Neural cell (in vitro differentiated cells): ENCODE measurements around the gene EFCAB6. TPM values are rescaled to one million over a fixed set of nuclear protein-coding genes. Genes with fewer than 3 reads are reported as not detected.

ENCODE experiments used
- H2AFZ ChIP-seq: fragments of 200-600, 300-800 bp; sonication (generic), shearing (Covaris generic); 2 replicates; pipeline ENCODE4 v1.6.0; 2014; ENCODE audit warnings: low read depth, mild to moderate bottlenecking, antibody characterized with exemption, low read length, moderate library complexity
- H3F3A ChIP-seq: fragments of 200-600 bp; shearing (Covaris generic); 2 replicates; pipeline ENCODE4 v1.6.1; 2016; ENCODE audit warnings: mild to moderate bottlenecking, moderate library complexity, mixed read lengths, antibody characterized with exemption, low read length; ENCODE audit not compliant: insufficient read depth, poor library complexity, severe bottlenecking
- H3K27ac ChIP-seq: fragments of 200-600, 300-800 bp; sonication (generic), shearing (Covaris generic); 2 replicates; pipeline ENCODE4 v1.5.1; 2014; ENCODE audit warnings: mild to moderate bottlenecking, low read length, moderate library complexity
- H3K27me3 ChIP-seq: fragments of 300-800, 200-600 bp; sonication (generic), shearing (Covaris generic); 2 replicates; pipeline ENCODE4 v1.6.0; 2014; ENCODE audit warnings: mild to moderate bottlenecking, low read depth, low read length, moderate library complexity; ENCODE audit not compliant: insufficient read depth
- H3K36me3 ChIP-seq: fragments of 300-800, 200-600 bp; sonication (generic), shearing (Covaris generic); 2 replicates; pipeline ENCODE4 v1.5.1; 2014; ENCODE audit warnings: mild to moderate bottlenecking, antibody characterized with exemption, low read length, moderate library complexity; ENCODE audit not compliant: insufficient read depth
- H3K4me2 ChIP-seq: fragments of 300-800, 200-600 bp; sonication (generic), shearing (Covaris generic); 2 replicates; pipeline ENCODE4 v1.6.0; 2014; ENCODE audit warnings: mild to moderate bottlenecking, low read length
- H3K4me3 ChIP-seq: fragments of 300-800, 200-600 bp; sonication (generic), shearing (Covaris generic); 2 replicates; pipeline ENCODE4 v1.5.1; 2014; ENCODE audit warnings: mild to moderate bottlenecking, low read length, moderate library complexity
- H3K79me2 ChIP-seq: fragments of 200-600 bp; shearing (Covaris generic); replicated peaks from 2 replicates; pipeline ENCODE4 v1.6.0; 2014; ENCODE audit warnings: mild to moderate bottlenecking, low read length, moderate library complexity; ENCODE audit not compliant: insufficient read depth
- H3K9ac ChIP-seq: fragments of 300-800, 200-600 bp; sonication (generic), shearing (Covaris generic); 2 replicates; pipeline ENCODE4 v1.6.1; 2016; ENCODE audit warnings: mild to moderate bottlenecking, low read length, mixed read lengths
- H3K9me2 ChIP-seq: fragments of 200-600 bp; shearing (Covaris generic); 2 replicates; pipeline ENCODE4 v1.6.1; 2016; ENCODE audit warnings: mild to moderate bottlenecking, low read length, mixed read lengths; ENCODE audit not compliant: insufficient read depth
- H3K9me3 ChIP-seq: fragments of 200-600, 300-800 bp; sonication (generic), shearing (Covaris generic); 2 replicates; pipeline ENCODE4 v1.6.1; 2016; ENCODE audit warnings: mild to moderate bottlenecking, mixed run types, low read length, moderate library complexity, mixed read lengths
- H4K20me1 ChIP-seq: fragments of 200-600 bp; shearing (Covaris generic); 2 replicates; pipeline ENCODE4 v1.6.1; 2016; ENCODE audit warnings: mild to moderate bottlenecking, mixed run types; ENCODE audit not compliant: insufficient read depth
- EP300 ChIP-seq: fragments of 450-650 bp; conservative IDR thresholded peaks from 2 replicates; pipeline ENCODE4 v1.6.1; 2014; ENCODE audit warnings: antibody characterized with exemption, mild to moderate bottlenecking, moderate library complexity; ENCODE audit not compliant: poor library complexity, severe bottlenecking
- EZH2 ChIP-seq: fragments of 200-600, 300-800 bp; shearing (Covaris generic), sonication (generic); IDR thresholded peaks from 2 replicates; pipeline ENCODE4 v1.6.1; 2014; ENCODE audit warnings: antibody characterized with exemption, low read length, borderline replicate concordance, mild to moderate bottlenecking; ENCODE audit not compliant: insufficient read depth, poor library complexity, severe bottlenecking
- MXI1 ChIP-seq: fragments of 450-650 bp; conservative IDR thresholded peaks from 2 replicates; pipeline ENCODE4 v1.6.1; 2014; ENCODE audit warnings: antibody characterized with exemption, mild to moderate bottlenecking; ENCODE audit not compliant: poor library complexity, severe bottlenecking
- POLR2AphosphoS5 ChIP-seq: IDR thresholded peaks from 2 replicates; pipeline ENCODE4 v1.6.1; 2012
- RAD21 ChIP-seq: fragments of 450-650 bp; conservative IDR thresholded peaks from 2 replicates; pipeline ENCODE4 v1.6.1; 2014; ENCODE audit warnings: antibody characterized with exemption, mild to moderate bottlenecking, moderate library complexity
- SMC3 ChIP-seq: fragments of 450-650 bp; conservative IDR thresholded peaks from 2 replicates; pipeline ENCODE4 v1.6.1; 2014; ENCODE audit warnings: antibody characterized with exemption, mild to moderate bottlenecking, moderate library complexity; ENCODE audit not compliant: poor library complexity
- TAF1 ChIP-seq: IDR thresholded peaks from 2 replicates; pipeline ENCODE4 v1.6.1; 2012; ENCODE audit warnings: low read depth
- polyA plus RNA-seq: library from polyadenylated mRNA; depleted of rRNA; stranded (reverse); fragments of >200 nt; gene quantifications from 2 replicates; pipeline ENCODE4 v1.2.3, GENCODE V29; 2014
- TF ChIP-seq, protein P1 (sequence below): IDR thresholded peaks from 2 replicates; pipeline ENCODE4 v1.6.1; 2012; ENCODE audit warnings: borderline replicate concordance
- TF ChIP-seq, protein P2 (sequence below): fragments of 450-650 bp; IDR thresholded peaks from 2 replicates; pipeline ENCODE4 v1.5.1; 2014; ENCODE audit warnings: antibody characterized with exemption, mild to moderate bottlenecking, moderate library complexity; ENCODE audit not compliant: poor library complexity, severe bottlenecking

The EFCAB6 gene
- polyA plus RNA-seq, 1 donor from 2014 or later: 1.4 TPM

DNA sequence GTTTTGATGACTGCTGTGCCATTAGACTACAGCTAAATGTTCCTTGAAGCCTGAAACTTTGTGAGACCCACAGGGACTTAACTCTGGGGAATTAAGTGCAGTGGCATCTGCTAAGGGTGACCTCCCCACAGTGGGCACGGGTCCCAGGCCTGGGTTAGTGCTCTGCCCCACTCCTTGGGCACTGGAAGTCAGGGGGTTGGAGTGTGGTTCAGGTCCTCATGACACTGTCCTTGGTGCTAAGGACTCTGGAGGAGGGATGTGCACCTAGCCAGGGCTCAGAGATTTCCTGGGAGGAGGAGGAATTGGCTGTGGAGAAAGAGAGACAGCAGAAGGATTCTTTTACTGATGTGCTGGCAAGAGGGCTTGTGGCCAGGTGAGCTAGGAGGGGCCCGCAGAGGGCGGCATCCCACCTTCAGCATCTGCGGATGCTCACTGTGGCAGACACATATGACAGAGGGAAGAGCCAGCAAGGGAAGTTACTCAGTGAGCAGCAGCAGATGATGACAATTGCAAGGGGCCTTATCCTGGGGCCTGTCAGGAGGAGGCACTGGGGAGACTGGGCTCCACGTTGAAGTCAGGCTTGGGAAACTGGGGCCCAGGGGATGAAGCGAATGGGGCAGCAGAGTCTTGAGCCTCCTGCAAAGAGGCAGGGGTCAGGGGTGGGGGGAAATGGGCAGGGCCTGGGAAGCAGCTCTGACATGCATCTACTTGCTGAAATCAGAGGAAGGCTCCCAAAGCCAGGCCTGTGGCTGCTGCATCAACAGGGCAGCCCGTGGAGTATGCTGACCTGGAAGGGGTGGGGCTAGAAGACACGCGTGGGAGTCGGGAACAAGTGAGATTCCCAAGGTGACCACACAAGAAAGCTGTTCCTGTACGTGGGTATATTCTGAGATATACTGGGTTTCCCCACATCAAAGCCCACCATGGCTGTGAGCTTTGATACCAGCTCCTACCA lies 256.3 kb downstream of the EFCAB6 start:
- Histone ChIP-seq H3K9me3 (peaks cover 5% of the 10 kb centered on the region), H4K20me1 (no peaks in the 10 kb centered on the region), H3F3A (no peaks in the 10 kb centered on the region), H3K27ac (no peak overlapping the region), H3K4me2 (no peak overlapping the region), H3K27me3 (no peaks in the 10 kb centered on the region), H3K36me3 (no peaks in the 10 kb centered on the region), H3K9me2 (no peaks in the 10 kb centered on the region), H2AFZ (no peak overlapping the region), H3K9ac (no peak overlapping the region), H3K79me2 (no peaks in the 10 kb centered on the region), H3K4me3 (no peak overlapping the region)
- TF ChIP-seq TAF1 (no peak), POLR2AphosphoS5 (no peak), MXI1 (no peak), EP300 (no peak), EZH2 (no peak), RAD21 (no peak), SMC3 (no peak)
- TF ChIP-seq, protein P1, sequence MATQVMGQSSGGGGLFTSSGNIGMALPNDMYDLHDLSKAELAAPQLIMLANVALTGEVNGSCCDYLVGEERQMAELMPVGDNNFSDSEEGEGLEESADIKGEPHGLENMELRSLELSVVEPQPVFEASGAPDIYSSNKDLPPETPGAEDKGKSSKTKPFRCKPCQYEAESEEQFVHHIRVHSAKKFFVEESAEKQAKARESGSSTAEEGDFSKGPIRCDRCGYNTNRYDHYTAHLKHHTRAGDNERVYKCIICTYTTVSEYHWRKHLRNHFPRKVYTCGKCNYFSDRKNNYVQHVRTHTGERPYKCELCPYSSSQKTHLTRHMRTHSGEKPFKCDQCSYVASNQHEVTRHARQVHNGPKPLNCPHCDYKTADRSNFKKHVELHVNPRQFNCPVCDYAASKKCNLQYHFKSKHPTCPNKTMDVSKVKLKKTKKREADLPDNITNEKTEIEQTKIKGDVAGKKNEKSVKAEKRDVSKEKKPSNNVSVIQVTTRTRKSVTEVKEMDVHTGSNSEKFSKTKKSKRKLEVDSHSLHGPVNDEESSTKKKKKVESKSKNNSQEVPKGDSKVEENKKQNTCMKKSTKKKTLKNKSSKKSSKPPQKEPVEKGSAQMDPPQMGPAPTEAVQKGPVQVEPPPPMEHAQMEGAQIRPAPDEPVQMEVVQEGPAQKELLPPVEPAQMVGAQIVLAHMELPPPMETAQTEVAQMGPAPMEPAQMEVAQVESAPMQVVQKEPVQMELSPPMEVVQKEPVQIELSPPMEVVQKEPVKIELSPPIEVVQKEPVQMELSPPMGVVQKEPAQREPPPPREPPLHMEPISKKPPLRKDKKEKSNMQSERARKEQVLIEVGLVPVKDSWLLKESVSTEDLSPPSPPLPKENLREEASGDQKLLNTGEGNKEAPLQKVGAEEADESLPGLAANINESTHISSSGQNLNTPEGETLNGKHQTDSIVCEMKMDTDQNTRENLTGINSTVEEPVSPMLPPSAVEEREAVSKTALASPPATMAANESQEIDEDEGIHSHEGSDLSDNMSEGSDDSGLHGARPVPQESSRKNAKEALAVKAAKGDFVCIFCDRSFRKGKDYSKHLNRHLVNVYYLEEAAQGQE: no peak
- TF ChIP-seq, protein P2, sequence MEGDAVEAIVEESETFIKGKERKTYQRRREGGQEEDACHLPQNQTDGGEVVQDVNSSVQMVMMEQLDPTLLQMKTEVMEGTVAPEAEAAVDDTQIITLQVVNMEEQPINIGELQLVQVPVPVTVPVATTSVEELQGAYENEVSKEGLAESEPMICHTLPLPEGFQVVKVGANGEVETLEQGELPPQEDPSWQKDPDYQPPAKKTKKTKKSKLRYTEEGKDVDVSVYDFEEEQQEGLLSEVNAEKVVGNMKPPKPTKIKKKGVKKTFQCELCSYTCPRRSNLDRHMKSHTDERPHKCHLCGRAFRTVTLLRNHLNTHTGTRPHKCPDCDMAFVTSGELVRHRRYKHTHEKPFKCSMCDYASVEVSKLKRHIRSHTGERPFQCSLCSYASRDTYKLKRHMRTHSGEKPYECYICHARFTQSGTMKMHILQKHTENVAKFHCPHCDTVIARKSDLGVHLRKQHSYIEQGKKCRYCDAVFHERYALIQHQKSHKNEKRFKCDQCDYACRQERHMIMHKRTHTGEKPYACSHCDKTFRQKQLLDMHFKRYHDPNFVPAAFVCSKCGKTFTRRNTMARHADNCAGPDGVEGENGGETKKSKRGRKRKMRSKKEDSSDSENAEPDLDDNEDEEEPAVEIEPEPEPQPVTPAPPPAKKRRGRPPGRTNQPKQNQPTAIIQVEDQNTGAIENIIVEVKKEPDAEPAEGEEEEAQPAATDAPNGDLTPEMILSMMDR: no peak

DNA sequence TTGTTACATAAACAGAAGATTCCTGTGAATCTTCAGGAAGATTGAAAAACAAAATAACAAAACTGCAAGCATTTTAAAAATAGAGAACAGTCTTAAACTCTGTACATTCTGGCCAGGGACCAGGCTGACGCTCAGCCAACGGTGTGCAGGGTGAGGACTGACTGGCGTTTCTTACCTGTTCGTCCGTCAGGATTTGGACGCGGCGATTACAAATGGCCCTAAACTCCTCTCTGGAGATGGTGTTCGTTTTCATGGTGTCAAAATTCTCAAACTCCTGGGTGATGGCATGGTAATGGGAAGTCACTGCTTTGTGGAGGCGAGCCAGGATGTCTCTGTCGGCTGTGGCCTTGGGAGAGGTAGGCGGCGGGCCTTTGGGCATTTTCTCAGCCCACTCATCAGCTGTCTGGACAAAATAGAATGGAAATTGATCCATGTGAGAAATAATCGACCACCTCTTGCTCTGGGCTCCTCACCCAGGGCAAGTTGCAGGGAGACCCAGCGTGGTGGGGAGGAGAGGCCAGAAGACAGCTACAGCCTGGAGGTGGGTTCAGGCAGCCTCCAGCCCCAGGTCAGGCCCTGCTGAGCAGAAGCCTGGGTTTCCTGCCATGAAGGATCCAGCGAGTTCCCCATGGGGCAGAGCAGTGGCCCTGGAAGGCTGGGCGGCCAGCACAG lies 257.3 kb downstream of the EFCAB6 start:
- no peaks in the 10 kb centered on the region for H3F3A ChIP-seq
- no peaks in the 10 kb centered on the region for H3K9me2 ChIP-seq
- no peaks in the 10 kb centered on the region for H3K27me3 ChIP-seq
- H3K4me3 ChIP-seq: no peak overlapping the region
- H3K36me3 ChIP-seq: no peaks in the 10 kb centered on the region
- no peak for TF ChIP-seq MXI1
- no peak for TF ChIP-seq RAD21
- TF ChIP-seq POLR2AphosphoS5: no peak
- TF ChIP-seq TAF1: no peak
- no peak for TF ChIP-seq EZH2
- TF ChIP-seq EP300: no peak
- TF ChIP-seq, protein P2: no peak
- no peak for TF ChIP-seq SMC3
- TF ChIP-seq, protein P1: no peak
- H3K4me2 ChIP-seq: no peak overlapping the region
- no peak overlapping the region for H2AFZ ChIP-seq
- H4K20me1 ChIP-seq: no peaks in the 10 kb centered on the region
- H3K9ac ChIP-seq: no peak overlapping the region
- no peak overlapping the region for H3K27ac ChIP-seq
- no peaks in the 10 kb centered on the region for H3K79me2 ChIP-seq
- H3K9me3 ChIP-seq: peaks cover 5% of the 10 kb centered on the region
